Frontal cortex (tissue), 4 donors: ENCODE results near the gene SHMT1. TPM values are rescaled to one million over a fixed set of nuclear protein-coding genes. Genes with fewer than 3 reads are reported as not detected.
"Not testable (repeated sequence)": the region's sequence is repeated elsewhere in the genome, so short reads cannot be mapped to it uniquely, and the experiment has no call there.

Source experiments
- DNase-seq, 2 donors: peaks; one replicate each; pipeline ENCODE4 v3.0.0; 2012; ENCODE audit warnings: low spot score in 2 of 2
- FAIRE-seq: peaks from 2 replicates; lab custom pipeline; 2012; peaks lifted over from hg19 to GRCh38; lab: Jason Lieb, UNC
- total RNA-seq: library from RNA; depleted of rRNA; stranded (reverse); fragments of >200 nt; gene quantifications from one replicate; pipeline ENCODE4 v1.2.3, GENCODE V29; 2014
- donor health status: control.
- donor health status: control.
- donor health status: control.

SHMT1 gene
- total RNA-seq, 1 donor from 2014 or later: 2.4 TPM

DNA sequence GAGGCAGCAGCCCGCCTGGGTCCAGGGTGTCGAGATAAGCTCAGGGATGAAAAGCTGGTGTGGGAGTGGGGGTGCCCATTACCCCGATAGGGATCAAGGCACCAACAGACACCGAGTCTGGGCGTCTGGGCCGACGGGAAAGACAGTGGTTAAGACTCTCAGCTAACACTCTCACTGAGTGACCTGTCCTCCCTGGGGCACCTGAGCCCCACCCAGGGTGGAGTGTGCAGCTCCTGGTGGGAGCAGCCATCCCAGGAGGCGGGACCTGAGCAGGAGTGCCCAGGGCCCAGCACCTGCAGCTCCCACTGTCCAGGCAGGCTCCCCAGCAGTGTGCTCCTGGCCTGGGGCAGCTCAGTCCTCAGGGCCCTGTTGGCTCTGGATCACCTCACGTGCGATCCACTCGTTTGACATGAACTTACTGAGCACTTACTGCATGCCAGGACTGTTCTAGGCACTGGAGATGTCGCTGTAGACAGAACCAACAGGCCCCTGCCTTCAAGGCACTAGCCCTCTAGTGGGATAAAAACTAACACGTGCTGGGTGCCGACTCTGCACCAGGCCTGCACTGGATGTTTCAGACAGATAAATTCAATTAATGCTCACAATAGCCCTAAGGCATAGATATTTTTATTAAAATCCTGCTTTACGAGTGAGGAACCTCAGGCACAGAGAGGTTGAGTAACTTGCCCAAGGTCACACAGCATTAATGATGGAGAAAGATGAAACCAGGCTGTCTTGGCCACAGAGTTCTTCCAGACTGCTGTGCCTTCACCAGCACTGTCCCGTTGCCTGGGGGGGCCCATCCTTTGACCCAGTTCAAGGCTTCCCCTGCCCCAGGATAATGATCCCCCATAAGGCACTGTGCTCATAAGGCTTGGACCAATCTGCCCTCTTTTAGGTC, 16.1 kb upstream of the SHMT1 start:
- FAIRE-seq (no peak), DNase-seq (no peak)

DNA sequence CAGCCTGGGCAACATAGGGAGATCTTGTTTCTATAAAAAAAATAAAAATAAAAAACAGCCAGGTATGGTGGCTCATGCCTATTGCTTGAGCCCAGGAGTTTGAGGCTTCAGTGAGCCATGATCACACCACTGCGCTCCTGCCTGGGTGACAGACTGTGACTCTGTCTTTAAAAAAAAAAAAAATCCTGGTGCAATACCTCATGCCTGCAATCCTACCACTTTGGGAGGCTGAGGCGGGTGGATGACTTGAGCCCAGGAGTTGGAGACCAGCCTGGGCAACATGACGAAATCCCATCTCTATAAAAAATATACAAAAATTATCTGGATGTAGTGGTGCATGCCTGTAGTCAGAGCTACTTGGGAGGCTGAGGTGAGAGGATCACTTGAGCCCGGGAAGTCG, 15.3 kb upstream of the SHMT1 start:
- DNase-seq, FAIRE-seq: not testable (repeated sequence)

DNA sequence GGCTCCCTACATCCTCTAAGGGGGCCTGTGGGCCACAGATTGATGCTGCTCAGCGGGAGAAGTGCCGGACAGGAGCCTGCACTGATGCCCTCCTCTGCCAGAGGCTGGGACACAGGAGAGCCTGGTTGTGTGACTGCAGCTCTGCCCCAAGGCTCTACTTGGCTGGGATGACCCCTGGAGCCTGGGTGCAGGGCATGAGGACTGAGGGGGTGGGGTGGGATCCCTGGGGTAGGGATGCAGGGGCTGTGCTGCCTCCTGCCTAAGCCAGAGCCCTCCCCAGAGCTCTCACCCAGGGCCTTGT, 14.8 kb upstream of the SHMT1 start:
- FAIRE-seq (no peak), DNase-seq (no peak)

DNA sequence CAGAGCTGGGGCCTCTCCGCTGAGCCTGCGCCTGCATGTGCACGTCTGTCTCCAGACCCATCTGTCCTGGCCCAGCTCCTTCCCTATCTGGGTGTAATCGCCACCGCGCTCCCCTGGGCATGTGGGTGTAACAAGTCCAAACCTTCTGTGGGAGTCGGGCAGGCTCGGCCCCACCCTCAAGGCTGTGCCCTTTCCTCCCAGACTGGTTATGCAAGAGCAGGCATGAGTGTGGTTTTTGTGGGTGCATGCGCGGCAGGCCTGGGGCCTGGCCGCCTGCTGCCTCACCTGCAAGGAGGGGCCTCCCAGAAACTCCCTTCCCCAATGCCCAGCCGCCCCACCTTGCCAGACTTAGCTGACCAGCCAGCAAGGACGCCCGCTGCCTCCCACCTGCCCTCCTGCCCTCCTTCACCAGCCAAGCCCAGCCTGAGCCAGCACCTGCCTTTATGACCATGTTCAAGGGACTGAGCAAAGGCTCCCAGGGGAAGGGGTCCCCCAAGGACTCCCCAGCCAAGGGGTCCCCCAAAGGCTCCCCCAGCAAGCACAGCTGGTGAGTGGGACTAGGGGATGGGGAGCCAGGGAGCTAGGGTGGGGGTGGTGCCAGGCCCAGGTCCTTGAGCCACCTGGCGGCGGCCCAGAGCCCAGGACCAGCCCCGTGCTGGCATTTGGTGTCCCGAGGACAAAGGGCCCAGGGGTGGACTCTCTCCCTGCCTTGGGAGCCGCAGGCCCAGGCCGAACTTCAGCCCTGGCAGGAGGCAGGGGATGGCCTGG, 14.3 kb upstream of the SHMT1 start, which contains the start of gene EVPLL:
TSS of gene EVPLL (plus strand) at position 342 of the 768 bp plus-strand sequence. CDS start 3,160 bp downstream, outside the sequence.
- DNase-seq: no peak

DNA sequence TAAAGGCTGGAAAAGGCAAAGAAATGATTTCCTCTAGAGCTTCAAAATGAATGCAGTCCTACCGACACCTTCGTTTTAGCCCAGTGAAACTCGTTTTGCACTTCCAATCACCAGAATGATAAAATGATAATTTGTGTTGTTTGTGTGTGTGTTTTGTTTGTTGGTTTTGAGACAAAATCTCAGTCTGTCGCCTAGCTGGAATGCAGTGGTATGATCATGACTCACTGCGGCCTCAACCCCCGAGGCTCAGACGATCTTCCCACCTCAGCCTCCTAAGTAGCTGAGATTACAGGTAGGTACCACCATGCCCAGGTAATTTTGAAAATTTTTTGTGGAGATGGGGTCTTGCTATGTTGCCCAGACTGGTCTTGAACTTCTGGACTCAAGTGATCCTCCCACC, 10.9 kb upstream of the SHMT1 start:
- FAIRE-seq (no peak), DNase-seq (no peak)

More for the DNA sequence above, 14.3 kb upstream of the SHMT1 start, which contains the start of gene EVPLL:
- no peak for FAIRE-seq

DNA sequence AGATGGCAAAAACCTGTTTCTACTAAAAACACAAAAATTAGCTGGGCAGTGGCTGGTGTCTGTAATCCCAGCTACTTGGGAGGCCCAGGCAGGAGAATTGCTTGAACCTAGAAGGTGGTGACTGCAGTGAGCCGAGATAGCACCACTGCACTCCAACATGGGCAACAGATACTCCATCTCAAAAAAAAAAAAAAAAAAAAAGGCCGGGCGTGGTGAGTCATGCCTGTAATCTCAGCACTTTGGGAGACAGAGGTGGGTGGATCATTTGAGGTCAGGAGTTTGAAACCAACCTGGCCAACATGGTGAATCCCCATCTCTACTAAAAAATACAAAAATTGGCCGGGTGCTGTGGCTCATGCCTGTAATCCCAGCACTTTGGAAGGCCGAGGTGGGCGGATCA, 9.8 kb upstream of the SHMT1 start:
- not testable (repeated sequence) for DNase-seq, FAIRE-seq

DNA sequence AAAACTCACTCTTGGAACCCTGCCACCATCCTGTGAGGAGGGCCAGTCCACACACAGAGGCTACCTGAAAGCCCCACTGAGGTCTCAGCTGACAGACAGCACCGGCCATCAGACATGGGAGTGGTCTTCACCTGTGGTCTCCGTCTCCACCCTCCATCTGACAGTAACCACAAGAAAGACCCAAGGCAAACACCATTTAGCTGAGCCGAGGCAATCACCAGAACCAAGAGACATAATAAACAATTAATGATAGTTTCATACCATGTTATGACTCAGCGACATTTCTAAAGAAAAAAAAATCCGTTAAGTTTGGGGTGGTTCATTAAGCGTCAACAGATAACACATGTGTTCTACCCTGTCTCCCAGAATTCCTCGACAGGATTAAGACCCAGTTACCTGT, 8.1 kb upstream of the SHMT1 start:
- no peak for DNase-seq
- no peak for FAIRE-seq

DNA sequence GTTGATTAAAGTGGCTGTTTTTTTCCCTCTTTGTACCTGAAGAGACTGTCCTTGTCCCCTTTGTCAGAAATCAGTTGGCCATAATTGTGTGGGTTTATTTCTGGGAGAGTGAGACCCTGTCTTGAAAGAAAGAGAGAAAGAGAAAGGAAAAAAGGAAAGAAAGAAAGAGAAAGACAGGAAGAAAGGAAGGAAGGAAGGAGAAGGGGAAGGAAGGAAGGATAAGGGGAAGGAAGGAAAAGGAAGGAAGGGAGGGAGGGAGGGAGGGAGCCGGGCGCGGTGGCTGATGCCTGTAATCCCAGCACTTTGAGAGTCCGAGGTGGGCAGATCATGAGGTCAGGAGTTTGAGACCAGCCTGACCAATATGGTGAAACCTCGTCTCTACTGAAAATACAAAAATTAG, 7.4 kb upstream of the SHMT1 start:
- FAIRE-seq: no peak
- no peak for DNase-seq

DNA sequence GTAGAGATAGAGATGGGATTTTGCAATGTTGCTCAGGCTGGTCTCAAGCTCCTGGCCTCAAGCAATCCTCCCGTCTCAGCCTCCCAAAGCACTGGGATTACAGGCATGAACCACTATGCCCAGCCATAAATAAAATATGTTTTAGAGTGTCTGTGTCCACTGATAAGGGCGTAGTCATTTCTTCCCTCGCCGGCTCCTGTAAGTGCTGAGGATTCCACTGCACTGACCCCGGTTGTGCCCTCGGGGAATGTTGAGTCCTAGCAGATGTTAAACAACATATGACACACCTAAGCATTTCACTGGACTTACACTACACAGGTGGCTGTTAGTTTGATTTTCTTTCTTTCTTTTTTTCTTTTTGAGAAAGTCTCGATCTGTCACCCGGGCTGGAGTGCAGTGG, 5.6 kb upstream of the SHMT1 start:
- no peak for DNase-seq
- no peak for FAIRE-seq

DNA sequence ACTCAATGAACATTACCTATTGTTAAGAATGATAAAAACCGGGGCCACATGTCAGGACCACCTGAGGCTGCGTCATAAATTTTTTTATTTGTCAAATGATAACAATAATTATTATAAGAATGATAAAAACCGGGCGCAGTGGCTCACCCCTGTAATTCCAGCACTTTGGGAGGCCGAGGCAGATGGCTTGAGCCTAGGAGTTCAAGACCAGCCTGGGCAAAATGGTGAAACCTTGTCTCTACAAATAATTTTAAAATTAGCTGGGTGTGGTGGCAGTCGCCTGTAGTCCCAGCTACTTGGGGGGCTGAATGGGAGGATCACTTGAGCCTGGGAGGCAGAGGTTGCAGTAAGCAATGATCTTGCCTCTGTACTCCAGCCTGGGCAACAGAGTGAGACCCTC, 816 bp upstream of the SHMT1 start:
- DNase-seq (no peak), FAIRE-seq (no peak)

DNA sequence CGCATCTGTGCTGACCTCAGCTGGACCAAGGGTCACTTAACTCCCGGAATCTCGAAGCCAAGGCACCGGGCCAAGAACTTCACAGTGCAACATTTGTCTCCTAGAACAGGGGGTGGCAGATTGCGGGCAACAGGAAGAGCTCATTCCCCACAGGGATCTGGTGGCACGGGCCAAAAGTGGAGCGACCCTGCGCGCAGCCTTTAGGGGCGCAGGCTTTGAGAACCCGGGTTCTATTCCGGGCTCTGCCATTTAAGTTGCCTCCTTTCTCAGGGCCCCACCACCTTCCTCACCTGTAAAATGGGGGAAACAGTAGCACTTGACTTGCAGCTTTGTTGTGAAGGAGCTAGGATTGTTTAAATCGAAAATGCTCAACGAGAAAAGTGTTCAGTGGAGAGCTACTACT, 651 bp downstream of the SHMT1 start:
- FAIRE-seq (no peak), DNase-seq (peak; percentile 64 to 78)

DNA sequence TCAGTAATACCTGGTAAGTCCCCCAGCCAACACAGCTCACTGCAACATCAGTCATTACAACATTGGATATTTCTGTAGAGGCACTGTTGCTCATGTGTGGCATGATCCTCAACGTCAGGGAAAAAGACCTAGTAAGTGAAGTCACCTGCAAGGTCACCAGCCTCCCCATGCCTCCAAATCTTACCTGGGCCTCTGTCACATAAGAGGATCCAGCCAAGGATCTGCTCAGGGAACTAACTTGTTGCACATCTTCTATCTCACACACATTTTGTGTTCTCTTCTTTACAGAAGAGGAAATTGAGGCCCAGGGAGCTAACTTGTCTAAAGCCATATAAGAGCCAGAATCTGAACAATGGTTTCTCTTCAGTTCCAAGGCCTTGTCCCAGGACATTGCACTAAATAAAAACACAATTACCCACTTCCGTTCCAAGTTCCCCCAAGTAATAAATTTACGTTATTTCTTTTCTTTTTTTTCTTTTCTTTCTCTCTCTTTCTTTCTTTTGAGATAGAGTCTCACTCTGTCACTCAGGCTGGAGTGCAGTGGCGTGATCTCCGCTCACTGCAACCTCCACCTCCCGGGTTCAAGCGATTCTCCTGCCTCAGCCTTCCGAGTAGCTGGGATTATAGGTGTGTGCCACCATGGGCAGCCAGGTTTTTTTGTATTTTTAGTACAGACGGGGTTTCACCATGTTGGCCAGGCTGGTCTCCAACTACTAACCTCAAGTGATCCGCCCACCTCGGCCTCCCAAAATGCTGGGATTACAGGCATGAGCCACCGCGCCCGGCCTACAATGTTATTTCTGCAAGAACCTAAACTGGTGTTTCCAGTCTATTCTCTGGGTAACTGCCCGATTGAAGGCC, 1.3 kb downstream of the SHMT1 start:
- FAIRE-seq (no peak), DNase-seq (peak in 1 of 2 donors; percentile 36)

DNA sequence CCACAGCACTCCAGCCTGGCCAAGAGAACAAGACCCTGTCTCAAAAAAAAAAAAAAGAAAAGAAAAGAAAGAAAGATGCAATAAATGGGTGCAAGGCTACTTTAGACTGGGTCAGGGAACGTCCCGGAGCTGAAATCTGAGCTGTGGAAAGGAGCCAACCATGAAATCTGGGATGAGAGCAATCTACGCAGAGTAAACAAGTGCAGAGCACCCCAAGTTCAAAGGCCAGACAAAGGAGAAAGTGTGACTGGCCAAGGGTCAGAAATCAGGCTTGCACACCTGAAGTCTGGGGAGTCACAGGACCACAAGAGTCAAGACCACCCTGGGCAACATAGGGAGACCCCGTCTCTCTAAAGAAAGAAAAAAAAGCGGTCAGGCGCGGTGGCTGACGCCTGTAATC, 2.8 kb downstream of the SHMT1 start:
- no peak for FAIRE-seq
- no peak for DNase-seq

DNA sequence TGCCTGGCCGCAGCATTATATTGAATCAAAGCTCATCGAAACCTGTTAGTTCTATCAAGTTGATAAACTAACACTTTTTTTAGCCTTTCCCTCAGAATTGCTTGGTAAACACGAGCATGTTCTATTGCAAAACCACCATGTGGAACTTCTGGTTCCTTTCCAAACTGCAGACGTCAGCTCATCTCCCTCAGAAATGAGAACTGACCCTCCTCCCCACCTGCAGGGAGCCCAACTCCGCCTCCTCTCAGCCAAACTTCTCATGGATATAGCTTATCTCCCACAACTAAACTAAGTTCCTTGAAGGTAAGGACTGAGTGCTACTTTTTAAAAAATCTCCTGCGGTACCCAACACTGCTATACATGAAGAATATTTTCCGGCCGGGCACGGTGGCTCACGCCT, 6.7 kb downstream of the SHMT1 start:
- FAIRE-seq: no peak
- no peak for DNase-seq

DNA sequence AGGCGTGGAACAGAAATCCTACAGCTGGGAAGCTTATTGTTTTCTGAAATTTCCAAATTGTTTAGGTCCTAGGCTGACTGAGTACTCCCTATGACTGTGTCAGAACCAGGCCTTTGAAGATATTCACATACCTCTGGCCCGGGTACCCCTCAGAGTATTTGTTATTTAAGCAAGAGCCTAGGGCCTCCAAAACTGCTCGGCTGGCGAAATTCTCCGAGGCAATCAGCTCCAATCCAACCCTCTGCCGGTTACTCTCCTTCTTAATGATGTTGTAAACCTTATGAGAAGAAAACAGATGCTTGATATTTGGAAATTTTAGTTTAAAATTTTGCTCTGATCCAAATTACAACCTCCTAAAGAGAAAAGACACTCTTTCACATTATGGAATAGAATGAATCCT, 9.8 kb downstream of the SHMT1 start:
- DNase-seq (no peak), FAIRE-seq (no peak)

DNA sequence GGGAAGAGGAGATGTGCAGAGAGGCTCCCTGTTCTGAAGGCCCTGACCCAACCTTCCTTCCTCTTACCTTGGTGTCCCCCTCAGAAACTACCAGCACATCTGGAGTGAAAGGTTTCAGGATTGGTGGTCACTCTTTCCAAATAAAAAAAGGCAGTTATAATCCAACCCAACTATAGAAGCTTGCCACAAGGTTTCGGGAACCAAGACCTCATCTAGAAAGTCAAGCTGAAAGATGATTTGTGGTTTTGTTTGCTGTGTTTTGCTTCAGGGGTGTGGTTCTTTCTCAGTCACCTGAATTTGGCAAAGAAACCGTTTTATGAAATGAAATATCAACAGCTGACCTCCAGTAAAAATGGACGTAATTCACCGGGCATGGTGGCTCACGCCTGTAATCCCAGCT, 19.3 kb downstream of the SHMT1 start:
- DNase-seq: no peak
- FAIRE-seq: no peak

DNA sequence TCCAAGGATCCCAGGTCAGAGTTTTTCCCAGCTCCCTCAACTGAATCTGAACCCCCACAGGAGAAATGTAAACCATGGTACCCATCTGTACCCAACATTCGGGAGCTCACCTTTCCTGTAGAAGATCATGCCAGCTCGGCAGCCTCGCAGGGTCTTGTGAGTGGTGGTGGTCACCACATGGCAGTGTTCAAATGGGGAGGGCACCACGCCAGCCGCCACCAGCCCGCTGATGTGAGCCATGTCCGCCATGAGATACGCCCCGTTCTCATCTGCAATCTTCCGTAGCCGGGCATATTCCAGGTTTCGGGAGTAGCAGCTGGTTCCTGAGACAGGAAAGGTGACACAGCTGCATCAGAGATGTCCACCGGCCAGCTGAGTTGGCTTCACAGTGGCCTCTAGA, 23.4 kb downstream of the SHMT1 start:
- DNase-seq (no peak), FAIRE-seq (no peak)

DNA sequence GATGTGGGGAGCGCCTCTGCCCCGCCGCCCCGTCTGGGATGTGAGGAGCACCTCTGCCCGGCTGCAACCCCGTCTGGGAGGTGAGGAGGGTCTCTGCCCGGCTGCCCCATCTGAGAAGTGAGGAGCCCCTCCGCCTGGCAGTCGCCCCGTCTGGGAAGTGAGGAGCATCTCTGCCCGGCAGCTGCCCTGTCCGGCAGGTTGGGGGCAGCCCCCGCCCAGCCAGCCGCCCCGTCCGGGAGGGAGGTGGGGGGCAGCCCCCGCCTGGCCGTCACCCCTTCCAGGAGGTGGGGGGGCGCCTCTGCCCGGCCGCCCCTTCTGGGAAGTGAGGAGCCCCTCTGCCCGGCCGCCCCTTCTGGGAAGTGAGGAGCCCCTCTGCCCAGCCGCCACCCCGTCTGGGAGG, 25.2 kb downstream of the SHMT1 start:
- not testable (repeated sequence) for FAIRE-seq

DNA sequence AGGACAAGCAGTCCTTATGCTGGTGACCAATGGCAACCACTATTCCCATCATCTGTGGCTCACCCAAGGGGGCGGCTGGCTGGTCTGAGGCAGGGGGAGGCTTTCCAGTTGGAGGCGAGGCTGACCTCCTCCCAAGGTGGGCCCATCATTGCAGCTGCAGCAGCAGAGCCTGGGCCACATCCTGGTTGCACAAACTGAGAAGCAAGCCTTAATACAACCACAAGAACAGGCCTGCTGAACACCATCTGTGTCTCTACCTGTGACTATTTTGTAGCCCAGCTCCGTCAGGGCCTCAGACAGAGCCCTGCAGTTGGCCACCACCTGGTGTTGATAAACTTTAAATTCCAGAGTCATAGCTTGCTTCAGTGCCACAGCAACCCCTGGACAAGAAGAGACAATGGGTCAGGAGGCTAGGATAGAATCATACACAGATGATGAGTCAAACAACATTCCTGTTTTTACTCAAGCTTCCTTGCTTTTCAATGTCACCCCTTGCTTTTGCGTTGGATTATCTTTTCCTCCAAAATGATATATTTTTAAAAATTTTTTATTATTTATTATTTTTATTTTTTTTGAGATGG, 30.4 kb downstream of the SHMT1 start:
- FAIRE-seq: no peak
- no peak for DNase-seq

More for the DNA sequence above, 25.2 kb downstream of the SHMT1 start:
- not testable (repeated sequence) for DNase-seq

DNA sequence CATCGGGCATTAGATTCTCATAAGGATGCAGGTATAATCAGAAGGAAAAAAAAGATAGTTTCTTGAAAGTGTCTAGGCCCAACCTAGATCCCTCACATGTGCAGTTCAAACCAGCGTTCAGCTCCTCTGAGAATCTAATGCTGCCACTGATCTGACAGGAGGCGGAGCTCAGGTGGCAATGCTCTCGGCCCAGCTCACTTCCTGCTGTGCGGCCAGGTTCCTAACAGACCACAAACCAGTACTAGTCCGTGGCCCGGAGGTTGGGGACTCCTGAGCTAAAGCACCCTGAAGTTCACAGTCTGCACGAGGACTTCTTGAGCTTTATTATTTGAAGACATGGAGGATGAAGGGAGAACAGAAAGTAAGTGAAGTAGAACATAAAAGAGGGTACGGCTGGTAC, 31.5 kb downstream of the SHMT1 start:
- FAIRE-seq: no peak
- DNase-seq: no peak
